Ovary (tissue), 9 donors: ENCODE results near the gene BARD1. TPM values are rescaled to one million over a fixed set of nuclear protein-coding genes. Genes with fewer than 3 reads are reported as not detected.
"Not testable (repeated sequence)": the region's sequence is repeated elsewhere in the genome, so short reads cannot be mapped to it uniquely, and the experiment has no call there.

Experiments
- DNase-seq, 5 donors: peaks; one replicate each; pipeline ENCODE4 v3.0.0-alpha.2; 2019 to 2020
- H3K27ac ChIP-seq, 2 donors: fragments of 200-600 bp; one replicate each; pipeline versions ENCODE4 v1.5.1 to v1.8.0; 2019 to 2022
- H3K27me3 ChIP-seq: fragments of 200-600 bp; one replicate; pipeline ENCODE4 v1.8.0; 2022
- H3K36me3 ChIP-seq: fragments of 200-600 bp; sonication (generic); one replicate; pipeline ENCODE4 v1.5.1; 2019
- H3K4me1 ChIP-seq: one replicate; pipeline ENCODE4 v1.8.1; 2013; ENCODE audit warnings: mild to moderate bottlenecking, moderate library complexity; ENCODE audit not compliant: insufficient read depth
- H3K4me3 ChIP-seq: fragments of 200-600 bp; sonication (generic); one replicate; pipeline ENCODE4 v1.5.1; 2017
- H3K9me3 ChIP-seq, 2 donors: fragments of 200-600 bp in 1 of 2; sonication (generic) in 1 of 2; one replicate each; pipeline versions ENCODE4 v1.5.1 to v1.8.1; 2013 to 2019; ENCODE audit warnings: mild to moderate bottlenecking in 1 of 2, moderate library complexity in 1 of 2
- EP300 ChIP-seq: sonication (generic); formaldehyde crosslinking; IDR thresholded peaks from one replicate; pipeline ENCODE4 v1.6.1; 2017; ENCODE audit warnings: antibody characterized with exemption
- POLR2A ChIP-seq: fragments of 450-650 bp; IDR thresholded peaks from one replicate; pipeline ENCODE4 v1.6.1; 2017; ENCODE audit warnings: antibody characterized with exemption, mild to moderate bottlenecking, moderate library complexity
- WGBS, 3 donors: extraction: QIAGEN DNeasy Blood & Tissue Kit in 1 of 3; methylation state at CpG; one replicate each; pipeline versions ENCODE4 v1.1.5 to v1.1.7; 2013 to 2017; 5-methylcytosine and 5-hydroxymethylcytosine counted together
- intact Hi-C, 4 donors: fragments of 100-400 bp; cut with DNase I; formaldehyde crosslinking; loops; one replicate each; pipeline versions ENCODE4 v1.11.0 to v1.15.1; 2022 to 2023
- polyA plus RNA-seq, 2 donors: library from polyadenylated mRNA; stranded (reverse); fragments of 200-250 nt in 1 of 2; fragments of 350-450 nt in 1 of 2; fragmentation: Illumina TruSeq in 1 of 2; extraction: RNeasy Lipid Tissue Mini Kit (QIAGEN cat#74804) in 1 of 2; gene quantifications; one replicate each; pipeline ENCODE4 v1.2.3, GENCODE V29; 2013 to 2014
- total RNA-seq, 7 donors: library from RNA; depleted of rRNA in 2 of 7; stranded (reverse); fragments of >200 nt in 2 of 7; fragmentation: NEBNext Ultra II Directional in 3 of 7; extraction: Animal tissue kit (Norgen Biotek cat#: 25700) in 3 of 7; gene quantifications; one replicate each; pipeline versions ENCODE4 v1.1.0 to v1.2.4, GENCODE V29; 2016 to 2023
- TF ChIP-seq, protein P1 (sequence below), 3 donors: fragments of 450-650 bp in 2 of 3; fragments of 200-600 bp in 1 of 3; IDR thresholded peaks; one replicate each; pipeline versions ENCODE4 v1.5.1 to v1.8.0; 2016 to 2022; ENCODE audit warnings: antibody characterized with exemption in 3 of 3, mild to moderate bottlenecking in 1 of 3
- donor health status: DM: no; HTN: no; CAD: no; lungs with moderate emphysema.
- donor health status: DM: no; HTN: no; CAD: no.
- donor health status: Bipolar disorder and iron deficiency.
- donor health status: DM: yes; HTN: yes; CAD: no.
- donor health status: DM: no; HTN: no; CAD: no.
- donor health status: DM: yes; HTN: yes; CAD: no.

Gene BARD1
- total and polyA plus RNA-seq, 9 donors: 2.4 to 30.4 (median 11.0) TPM

DNA sequence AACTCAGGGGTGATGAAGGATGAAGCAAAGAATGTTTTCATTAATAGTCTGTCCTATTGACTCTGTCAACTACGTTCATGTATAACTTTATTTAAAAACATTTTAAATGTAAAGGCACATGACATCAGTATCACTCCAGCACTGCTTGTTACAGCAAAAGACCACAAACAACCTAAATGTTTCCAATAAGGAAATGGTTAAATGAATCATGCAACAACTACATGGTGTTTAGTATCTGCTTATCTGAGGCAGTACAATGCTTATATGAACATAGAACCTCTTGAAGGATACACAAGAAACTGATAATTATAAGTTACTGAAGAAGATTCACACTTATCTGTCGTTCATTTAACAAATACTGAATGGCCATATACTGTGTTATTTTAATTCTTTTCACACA is 8.4 kb downstream of the BARD1 start:
- TF ChIP-seq POLR2A: no peak
- TF ChIP-seq EP300: no peak
- TF ChIP-seq, protein P1, sequence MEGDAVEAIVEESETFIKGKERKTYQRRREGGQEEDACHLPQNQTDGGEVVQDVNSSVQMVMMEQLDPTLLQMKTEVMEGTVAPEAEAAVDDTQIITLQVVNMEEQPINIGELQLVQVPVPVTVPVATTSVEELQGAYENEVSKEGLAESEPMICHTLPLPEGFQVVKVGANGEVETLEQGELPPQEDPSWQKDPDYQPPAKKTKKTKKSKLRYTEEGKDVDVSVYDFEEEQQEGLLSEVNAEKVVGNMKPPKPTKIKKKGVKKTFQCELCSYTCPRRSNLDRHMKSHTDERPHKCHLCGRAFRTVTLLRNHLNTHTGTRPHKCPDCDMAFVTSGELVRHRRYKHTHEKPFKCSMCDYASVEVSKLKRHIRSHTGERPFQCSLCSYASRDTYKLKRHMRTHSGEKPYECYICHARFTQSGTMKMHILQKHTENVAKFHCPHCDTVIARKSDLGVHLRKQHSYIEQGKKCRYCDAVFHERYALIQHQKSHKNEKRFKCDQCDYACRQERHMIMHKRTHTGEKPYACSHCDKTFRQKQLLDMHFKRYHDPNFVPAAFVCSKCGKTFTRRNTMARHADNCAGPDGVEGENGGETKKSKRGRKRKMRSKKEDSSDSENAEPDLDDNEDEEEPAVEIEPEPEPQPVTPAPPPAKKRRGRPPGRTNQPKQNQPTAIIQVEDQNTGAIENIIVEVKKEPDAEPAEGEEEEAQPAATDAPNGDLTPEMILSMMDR (IDR thresholded peaks at IDR 0.05): no peak
- WGBS, 3 donors: 79 to 86% (median 80%) methylated on average over 2 of the region's 2 CpGs
- no peaks in the 10 kb centered on the region for H3K27me3 ChIP-seq
- no peak overlapping the region for H3K4me3 ChIP-seq
- no peak overlapping the region for H3K27ac ChIP-seq
- H3K36me3 ChIP-seq: no peaks in the 10 kb centered on the region
- DNase-seq: no peak
- intact Hi-C loops: no loop called here
- no peaks in the 10 kb centered on the region for H3K9me3 ChIP-seq
- no peaks in the 10 kb centered on the region for H3K4me1 ChIP-seq

DNA sequence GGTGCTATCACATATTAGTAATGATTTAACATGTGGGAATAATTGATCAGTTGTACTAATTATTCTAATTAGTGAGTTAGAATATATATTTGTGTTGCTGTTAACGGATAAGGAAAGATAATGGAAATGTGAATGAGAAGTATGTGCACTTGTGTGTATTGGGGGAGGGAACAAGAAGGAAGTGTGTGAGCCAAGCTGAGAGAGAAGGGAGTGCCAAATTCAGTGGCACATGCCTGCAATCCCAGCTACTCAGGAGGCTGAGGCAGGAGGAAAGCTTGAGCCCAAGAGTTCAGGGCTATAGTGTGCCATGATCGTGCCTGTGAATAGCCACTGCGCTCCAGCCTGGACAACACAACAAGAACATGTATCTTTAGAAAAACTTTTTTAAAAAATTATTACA is 9.3 kb downstream of the BARD1 start:
- H3K9me3 ChIP-seq: no peaks in the 10 kb centered on the region
- DNase-seq: no peak
- no peak overlapping the region for H3K4me3 ChIP-seq
- intact Hi-C loops: no loop called here
- H3K4me1 ChIP-seq: no peaks in the 10 kb centered on the region
- no peaks in the 10 kb centered on the region for H3K36me3 ChIP-seq
- no peak overlapping the region for H3K27ac ChIP-seq
- 94 to 96% (median 95%) methylated on average over 3 of the region's 3 CpGs for WGBS, 3 donors
- H3K27me3 ChIP-seq: no peaks in the 10 kb centered on the region
- no peak for TF ChIP-seq EP300
- no peak for TF ChIP-seq POLR2A
- TF ChIP-seq, protein P1 (IDR thresholded peaks at IDR 0.05): no peak

DNA sequence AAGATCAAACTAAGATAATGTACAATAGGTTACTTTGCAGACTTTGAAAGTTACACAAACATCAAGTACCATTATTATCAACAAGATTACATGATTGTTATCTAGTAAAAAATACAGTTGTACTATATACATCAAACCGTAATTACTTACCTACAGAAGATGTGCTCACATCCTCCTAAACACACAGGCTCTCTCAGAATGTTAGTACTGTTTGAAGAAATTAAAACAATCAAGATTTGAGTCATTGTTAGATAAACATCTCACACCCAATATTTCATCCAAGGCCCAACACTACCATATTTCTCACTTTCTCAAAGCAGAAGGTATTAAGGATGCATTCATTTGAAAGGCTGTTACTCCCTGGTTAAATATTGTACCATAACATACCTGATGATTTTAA is 12.6 kb downstream of the BARD1 start:
- no peak overlapping the region for H3K27ac ChIP-seq
- H3K9me3 ChIP-seq: peaks cover 0 to 3% of the 10 kb centered on the region in 2 donors
- no peak for TF ChIP-seq POLR2A
- no peak for TF ChIP-seq EP300
- TF ChIP-seq, protein P1 (IDR thresholded peaks at IDR 0.05): no peak
- no peak for DNase-seq
- no peak overlapping the region for H3K4me3 ChIP-seq
- no peaks in the 10 kb centered on the region for H3K4me1 ChIP-seq
- no peaks in the 10 kb centered on the region for H3K27me3 ChIP-seq
- WGBS, 3 donors: 94 to 98% (median 96%) methylated on average over 1 of the region's 1 CpG
- no peaks in the 10 kb centered on the region for H3K36me3 ChIP-seq
- intact Hi-C loops: no loop called here

DNA sequence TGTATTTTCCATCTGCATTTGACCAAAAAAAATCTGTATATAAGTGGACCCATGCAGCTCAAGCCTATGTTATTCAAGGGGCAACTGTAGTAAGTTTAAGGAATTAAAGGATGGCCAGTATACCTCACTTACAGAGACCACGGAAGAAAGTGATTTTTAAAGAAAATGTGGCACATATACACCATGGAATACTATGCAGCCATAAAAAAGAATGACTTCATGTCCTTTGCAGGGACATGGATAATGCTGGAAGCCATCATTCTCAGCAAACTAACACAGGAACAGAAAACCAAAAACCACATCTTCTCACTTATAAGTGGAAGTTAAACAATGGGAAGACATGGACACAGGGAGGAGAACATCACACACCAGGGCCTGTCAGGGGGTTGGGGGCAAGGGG is 26.3 kb downstream of the BARD1 start:
- DNase-seq, H3K27me3 ChIP-seq, intact Hi-C loops, H3K4me3 ChIP-seq, H3K4me1 ChIP-seq, H3K36me3 ChIP-seq, H3K27ac ChIP-seq, H3K9me3 ChIP-seq: not testable (repeated sequence)
- 97 to 100% (median 97%) methylated on average over 1 of the region's 1 CpG for WGBS, 3 donors

DNA sequence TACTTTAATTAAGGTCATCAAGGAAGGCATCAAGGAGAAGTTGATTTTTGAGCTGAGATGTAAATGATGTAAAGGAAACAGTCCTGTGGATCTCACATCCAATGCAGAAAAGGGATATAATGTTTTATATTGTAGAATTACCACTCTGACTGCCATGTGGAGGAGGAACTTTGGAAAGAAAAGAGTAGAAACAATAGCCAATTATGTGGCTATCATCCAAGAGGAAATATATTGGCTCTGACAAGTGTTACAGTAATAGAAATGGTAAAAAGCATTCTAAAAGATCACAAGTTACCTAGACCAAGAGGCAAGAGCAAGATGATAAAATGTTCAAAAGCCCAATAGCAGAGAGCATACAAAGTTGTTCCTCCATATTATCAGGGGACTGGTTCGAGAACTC is 26.8 kb downstream of the BARD1 start:
- intact Hi-C loops: no loop called here
- H3K4me1 ChIP-seq: no peaks in the 10 kb centered on the region
- 93 to 96% (median 95%) methylated on average over 1 of the region's 1 CpG for WGBS, 3 donors

More for the DNA sequence above, 26.8 kb downstream of the BARD1 start:
- Histone ChIP-seq H3K9me3 (no peaks in the 10 kb centered on the region), H3K27me3 (no peaks in the 10 kb centered on the region), H3K36me3 (no peaks in the 10 kb centered on the region), H3K4me3 (no peak overlapping the region), H3K27ac (no peak overlapping the region)
- TF ChIP-seq, protein P1 (IDR thresholded peaks at IDR 0.05): no peak
- TF ChIP-seq POLR2A (no peak), EP300 (no peak)
- DNase-seq: no peak
